Measurements from ENCODE around the gene CERS3.

DNA sequence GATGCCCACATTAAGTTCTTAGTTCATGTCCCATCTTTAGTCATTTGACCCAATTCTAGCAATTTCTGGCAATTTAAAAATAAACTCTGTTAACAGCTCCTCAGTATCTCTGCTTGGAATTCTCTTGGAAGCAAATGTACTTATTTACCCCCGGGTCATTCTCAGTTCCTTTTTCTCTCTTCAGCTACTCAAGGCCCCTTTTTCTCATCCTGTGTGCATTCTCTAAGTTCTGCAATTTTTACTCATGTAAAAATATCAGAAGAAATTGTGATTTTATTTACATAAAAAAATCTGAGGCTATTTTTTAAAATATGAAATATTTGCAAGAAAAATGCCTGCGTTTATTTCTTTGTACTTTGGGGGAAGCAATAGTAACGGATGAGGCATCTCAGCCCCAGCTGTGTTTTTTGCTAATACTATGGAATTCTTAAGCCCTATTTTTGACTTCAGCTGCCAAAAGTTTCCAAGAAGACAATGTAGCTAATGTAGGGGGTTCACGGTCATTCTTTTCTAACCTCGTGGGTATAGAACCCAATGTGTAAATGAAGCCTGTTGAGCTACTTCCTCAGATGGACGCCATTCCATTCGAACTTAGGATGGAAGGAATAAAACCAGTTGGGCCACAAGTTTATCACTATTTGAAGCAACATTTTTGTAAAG, 20.0 kb downstream of the CERS3 start:
- TF ChIP-seq CTCF (conservative IDR thresholded peaks at IDR 0.05; ENCODE audit: low read depth, low read length) (no peak), EZH2 (IDR thresholded peaks at IDR 0.05; ENCODE audit: borderline replicate concordance, low read depth, low read length, poor library complexity, severe bottlenecking) (no peak)

Data from A673 (cell line).